Neuronal stem cell (in vitro differentiated cells): ENCODE results near the gene ATP11A.

Experiments
- DNase-seq: peaks from one replicate; pipeline ENCODE4 v3.0.0-alpha.2; 2013; ENCODE audit warnings: low spot score
- H2AFZ ChIP-seq: one replicate; pipeline ENCODE4 v1.6.1; 2013; ENCODE audit warnings: mild to moderate bottlenecking, low read length, inconsistent platforms
- H2AK5ac ChIP-seq: 2 replicates; pipeline ENCODE4 v1.6.1; 2013; ENCODE audit warnings: low read depth, mild to moderate bottlenecking, inconsistent platforms, low read length, moderate library complexity, mixed read lengths
- H2BK120ac ChIP-seq: 2 replicates; pipeline ENCODE4 v1.6.1; 2013; ENCODE audit warnings: low read depth, mild to moderate bottlenecking, inconsistent platforms, low read length, moderate library complexity, mixed read lengths
- H2BK12ac ChIP-seq: one replicate; pipeline ENCODE4 v1.6.1; 2013; ENCODE audit warnings: low read length, inconsistent platforms
- H2BK15ac ChIP-seq: 2 replicates; pipeline ENCODE4 v1.6.1; 2013; ENCODE audit warnings: mild to moderate bottlenecking, low read length, inconsistent platforms, mixed read lengths
- H2BK5ac ChIP-seq: one replicate; pipeline ENCODE4 v1.6.1; 2013; ENCODE audit warnings: inconsistent platforms, mild to moderate bottlenecking, low read length, moderate library complexity
- H3K14ac ChIP-seq: one replicate; pipeline ENCODE4 v1.6.1; 2013; ENCODE audit warnings: low read length, inconsistent platforms
- H3K18ac ChIP-seq: 2 replicates; pipeline ENCODE4 v1.6.1; 2013; ENCODE audit warnings: low read length, inconsistent platforms
- H3K23ac ChIP-seq: 2 replicates; pipeline ENCODE4 v1.6.1; 2013; ENCODE audit warnings: low read depth, mild to moderate bottlenecking, mixed read lengths, low read length, inconsistent platforms; ENCODE audit not compliant: poor library complexity
- H3K27ac ChIP-seq: replicated peaks from 3 replicates; pipeline ENCODE4 v1.5.1; 2013; ENCODE audit warnings: low read length, inconsistent platforms
- H3K27me3 ChIP-seq, 3 experiments: 2 replicates each; pipeline ENCODE4 v1.6.1; 2013; ENCODE audit warnings: low read length in 3 of 3, mild to moderate bottlenecking in 2 of 3, inconsistent platforms in 1 of 3, low read depth in 1 of 3, mixed read lengths in 1 of 3, moderate library complexity in 1 of 3; ENCODE audit not compliant: control insufficient read depth in 3 of 3, insufficient read depth in 3 of 3
- H3K36me3 ChIP-seq, 2 donors: replicated peaks in 1 of 2; 2 replicates each; pipeline ENCODE4 v1.6.1; 2013; ENCODE audit warnings: low read length in 2 of 2; ENCODE audit not compliant: control insufficient read depth in 2 of 2, insufficient read depth in 2 of 2
- H3K4ac ChIP-seq: 2 replicates; pipeline ENCODE4 v1.6.1; 2013; ENCODE audit warnings: inconsistent platforms, mild to moderate bottlenecking, low read length, moderate library complexity
- H3K4me1 ChIP-seq, 2 donors: 1 replicate in 1 of 2; 2 replicates in 1 of 2; pipeline ENCODE4 v1.6.1; 2013; ENCODE audit warnings: low read length in 2 of 2, low read depth in 1 of 2; ENCODE audit not compliant: control insufficient read depth in 2 of 2, insufficient read depth in 1 of 2
- H3K4me2 ChIP-seq: one replicate; pipeline ENCODE4 v1.6.1; 2013; ENCODE audit warnings: mild to moderate bottlenecking, low read length, inconsistent platforms; ENCODE audit not compliant: insufficient read depth, poor library complexity, severe bottlenecking
- H3K4me3 ChIP-seq, 2 donors: 2 replicates each; pipeline ENCODE4 v1.5.1; 2013; ENCODE audit warnings: low read length in 2 of 2, mild to moderate bottlenecking in 2 of 2, inconsistent platforms in 1 of 2, moderate library complexity in 1 of 2
- H3K79me1 ChIP-seq: one replicate; pipeline ENCODE4 v1.6.1; 2013; ENCODE audit warnings: low read depth, mild to moderate bottlenecking, inconsistent platforms, low read length, moderate library complexity
- H3K9ac ChIP-seq: one replicate; pipeline ENCODE4 v1.6.1; 2013; ENCODE audit warnings: mild to moderate bottlenecking, low read depth, low read length, inconsistent platforms; ENCODE audit not compliant: poor library complexity
- H3K9me3 ChIP-seq, 2 donors: replicated peaks in 1 of 2; 2 replicates each; pipeline versions ENCODE3 to v1.6.1; 2013; ENCODE audit warnings: low read length in 2 of 2, mild to moderate bottlenecking in 2 of 2, inconsistent platforms in 1 of 2, low read depth in 1 of 2, mixed read lengths in 1 of 2, moderate library complexity in 1 of 2; ENCODE audit not compliant: control insufficient read depth in 2 of 2, insufficient read depth in 1 of 2
- H4K8ac ChIP-seq: one replicate; pipeline ENCODE4 v1.6.1; 2013; ENCODE audit warnings: low read depth, mild to moderate bottlenecking, inconsistent platforms, low read length, moderate library complexity
- H4K91ac ChIP-seq: one replicate; pipeline ENCODE4 v1.6.1; 2013; ENCODE audit warnings: low read length, low read depth, mild to moderate bottlenecking, inconsistent platforms; ENCODE audit not compliant: poor library complexity
- WGBS, 2 donors: extraction: QIAGEN DNeasy Blood & Tissue Kit; methylation state at CpG; one replicate each; pipeline ENCODE4 v1.1.7; 2013; ENCODE audit warnings: missing lambda C conversion rate in 2 of 2, mixed read lengths in 1 of 2; ENCODE audit not compliant: insufficient read length in 2 of 2, insufficient replicate concordance in 1 of 2; ENCODE audit errors: extremely low coverage in 2 of 2; 5-methylcytosine and 5-hydroxymethylcytosine counted together

Gene ATP11A

GRCh38 chr13:112643759-112644459 is 45.9 kb upstream of the ATP11A start:
- no peak overlapping the region for H3K9ac ChIP-seq
- H3K27me3 ChIP-seq: peaks cover 0 to 28% (median 0%) of the 10 kb centered on the region in 3 experiments
- H4K91ac ChIP-seq: no peak overlapping the region
- H3K4me1 ChIP-seq: peaks cover 0 to 2% of the 10 kb centered on the region in 2 donors
- H2AFZ ChIP-seq: no peak overlapping the region
- H4K8ac ChIP-seq: no peak overlapping the region
- H2BK15ac ChIP-seq: no peak overlapping the region
- H3K4me2 ChIP-seq: no peak overlapping the region
- WGBS, 2 donors: no CpG with 5 or more reads among the region's 9 CpGs
- H3K36me3 ChIP-seq: no peaks in the 10 kb centered on the region
- no peak for DNase-seq
- no peaks in the 10 kb centered on the region for H3K9me3 ChIP-seq
- no peak overlapping the region for H3K27ac ChIP-seq
- peak overlapping the region; percentile 61 for H3K18ac ChIP-seq
- peaks cover 4% of the 10 kb centered on the region for H3K79me1 ChIP-seq
- H3K4ac ChIP-seq: peak overlapping the region; percentile 59
- peak overlapping the region; percentile 47 for H2AK5ac ChIP-seq
- no peak overlapping the region for H3K23ac ChIP-seq
- H2BK12ac ChIP-seq: no peak overlapping the region
- H3K4me3 ChIP-seq: no peak overlapping the region
- no peak overlapping the region for H2BK5ac ChIP-seq
- no peak overlapping the region for H2BK120ac ChIP-seq
- no peak overlapping the region for H3K14ac ChIP-seq

GRCh38 chr13:112645327-112645914 is 44.4 kb upstream of the ATP11A start:
- Histone ChIP-seq H3K14ac (peak overlapping the region; percentile 98), H3K4ac (peak overlapping the region; percentile 93), H2AK5ac (peak overlapping the region; percentile 88), H4K8ac (peak overlapping the region; percentile 86), H3K36me3 (no peaks in the 10 kb centered on the region), H3K4me3 (no peak overlapping the region), H2BK12ac (peak overlapping the region; percentile 100), H4K91ac (peak overlapping the region; percentile 85), H3K27me3 (peaks cover 0 to 14% (median 0%) of the 10 kb centered on the region in 3 experiments), H3K18ac (peak overlapping the region; percentile 82), H3K4me2 (no peak overlapping the region), H2BK5ac (peak overlapping the region; percentile 24), H3K4me1 (peaks cover 0 to 2% of the 10 kb centered on the region in 2 donors), H2AFZ (no peak overlapping the region), H3K79me1 (peaks cover 4% of the 10 kb centered on the region), H3K27ac (no peak overlapping the region), H3K9ac (peak overlapping the region; percentile 78), H2BK120ac (no peak overlapping the region), H2BK15ac (peak overlapping the region; percentile 97), H3K23ac (peak overlapping the region; percentile 100), H3K9me3 (no peaks in the 10 kb centered on the region)
- no peak for DNase-seq
- no CpG with 5 or more reads among the region's 49 CpGs for WGBS, 2 donors

DNA sequence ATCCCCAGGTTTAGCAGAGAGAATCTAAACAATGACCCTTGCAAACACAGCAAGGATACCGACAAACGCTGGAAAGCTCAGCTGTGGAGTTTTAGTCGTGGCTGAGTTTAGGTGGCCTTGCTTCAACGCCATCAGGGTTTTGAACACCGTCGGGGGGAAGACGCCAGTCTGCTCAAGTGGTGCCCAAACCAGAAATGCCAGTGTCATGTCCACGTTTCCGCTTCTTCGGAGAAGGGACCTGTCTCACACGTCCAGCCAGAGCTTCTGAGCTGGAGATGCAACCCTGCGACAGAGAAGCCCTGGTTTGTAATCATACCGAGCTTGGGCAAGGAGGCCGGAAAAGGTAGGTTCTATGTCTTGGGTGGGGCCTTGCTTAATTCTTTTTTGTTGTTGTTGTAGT is 42.6 kb upstream of the ATP11A start:
- Histone ChIP-seq H3K36me3 (no peaks in the 10 kb centered on the region), H2AFZ (no peak overlapping the region), H3K9ac (no peak overlapping the region), H3K23ac (no peak overlapping the region), H2AK5ac (no peak overlapping the region), H2BK12ac (no peak overlapping the region), H3K4me2 (no peak overlapping the region), H3K14ac (no peak overlapping the region), H3K79me1 (peaks cover 4% of the 10 kb centered on the region), H2BK5ac (no peak overlapping the region), H3K18ac (no peak overlapping the region), H2BK120ac (no peak overlapping the region), H3K4me1 (peaks cover 2 to 11% of the 10 kb centered on the region in 2 donors), H3K27me3 (peaks cover 0 to 11% (median 0%) of the 10 kb centered on the region in 3 experiments), H3K4ac (no peak overlapping the region), H2BK15ac (no peak overlapping the region), H3K4me3 (no peak overlapping the region), H3K27ac (no peak overlapping the region), H3K9me3 (no peaks in the 10 kb centered on the region), H4K8ac (no peak overlapping the region), H4K91ac (no peak overlapping the region)
- no peak for DNase-seq
- WGBS, 2 donors: no CpG with 5 or more reads among the region's 14 CpGs

- H2AFZ ChIP-seq: no peak overlapping the region
- no peaks in the 10 kb centered on the region for H3K36me3 ChIP-seq
- no peak overlapping the region for H2BK5ac ChIP-seq
- H3K4me3 ChIP-seq: no peak overlapping the region
- no CpG with 5 or more reads among the region's 10 CpGs for WGBS, 2 donors
- H3K14ac ChIP-seq: peak overlapping the region; percentile 90
- no peak overlapping the region for H2BK12ac ChIP-seq
- H2AK5ac ChIP-seq: no peak overlapping the region
- H3K9me3 ChIP-seq: no peaks in the 10 kb centered on the region
- peaks cover 9 to 16% of the 10 kb centered on the region in 2 donors for H3K4me1 ChIP-seq
- peaks cover 4% of the 10 kb centered on the region for H3K79me1 ChIP-seq
- no peak for DNase-seq
- H3K4ac ChIP-seq: no peak overlapping the region
- H3K27ac ChIP-seq: no peak overlapping the region
- H3K9ac ChIP-seq: no peak overlapping the region
- peaks cover 0 to 11% (median 0%) of the 10 kb centered on the region in 3 experiments for H3K27me3 ChIP-seq
- no peak overlapping the region for H4K8ac ChIP-seq
- H2BK15ac ChIP-seq: no peak overlapping the region
- no peak overlapping the region for H3K4me2 ChIP-seq
- H4K91ac ChIP-seq: no peak overlapping the region
- peak overlapping the region; percentile 52 for H3K18ac ChIP-seq
- no peak overlapping the region for H3K23ac ChIP-seq
- H2BK120ac ChIP-seq: no peak overlapping the region
These were observed 41.7 kb upstream of the ATP11A start for GRCh38 chr13:112648101-112648500.
